ENCODE measurements around the gene CNTN6. TPM values are rescaled to one million over a fixed set of nuclear protein-coding genes. Genes with fewer than 3 reads are reported as not detected.
A peak's percentile ranks its signal among the peaks of the same experiment; 100 is the strongest.

The CNTN6 gene
- total and polyA plus RNA-seq, 8 donors = 0.05 TPM; not detected in 6

- Histone ChIP-seq H3K9me3 (no peaks in the 10 kb centered on the region), H3K36me3 (no peaks in the 10 kb centered on the region), H3K4me1 (no peaks in the 10 kb centered on the region), H3K27ac (no peak overlapping the region), H3K4me3 (no peak overlapping the region), H3K27me3 (no peaks in the 10 kb centered on the region)
- WGBS, 2 donors = 4 to 11% methylated on average over 1 of the region's 1 CpG
- no peak for FAIRE-seq
- intact Hi-C loops (cut with DNase I) = no loop called here
- no peak for DNase-seq
- ATAC-seq = no peak
- no peak for TF ChIP-seq CTCF (IDR thresholded peaks at IDR 0.05)
These were observed 354.6 kb downstream of the CNTN6 start for GRCh38 chr3:1447452-1447851.

GRCh38 chr3:1448443-1448842 lies 355.6 kb downstream of the CNTN6 start:
- no peak overlapping the region for H3K4me3 ChIP-seq
- no peaks in the 10 kb centered on the region for H3K36me3 ChIP-seq
- ATAC-seq (no peak), FAIRE-seq (peak; percentile 75), DNase-seq (no peak)
- TF ChIP-seq CTCF (IDR thresholded peaks at IDR 0.05) = no peak
- H3K4me1 ChIP-seq = no peaks in the 10 kb centered on the region
- intact Hi-C loops (cut with DNase I) = no loop called here
- H3K27me3 ChIP-seq = no peaks in the 10 kb centered on the region
- no peaks in the 10 kb centered on the region for H3K9me3 ChIP-seq
- no peak overlapping the region for H3K27ac ChIP-seq
